Measurements from ENCODE around the gene RPS10.

RPS10 gene
- 6.2 to 9.8 (median 8.9) reads per million in 4 experiments for total RNA-seq

GRCh38 chr6:34425498-34426410, at the start of gene RPS10:
RPS10 (minus strand) TSS chr6:34426069; CDS start chr6:34425221, 848 bp downstream.
- peak; percentile 83 for DNase-seq

DNA sequence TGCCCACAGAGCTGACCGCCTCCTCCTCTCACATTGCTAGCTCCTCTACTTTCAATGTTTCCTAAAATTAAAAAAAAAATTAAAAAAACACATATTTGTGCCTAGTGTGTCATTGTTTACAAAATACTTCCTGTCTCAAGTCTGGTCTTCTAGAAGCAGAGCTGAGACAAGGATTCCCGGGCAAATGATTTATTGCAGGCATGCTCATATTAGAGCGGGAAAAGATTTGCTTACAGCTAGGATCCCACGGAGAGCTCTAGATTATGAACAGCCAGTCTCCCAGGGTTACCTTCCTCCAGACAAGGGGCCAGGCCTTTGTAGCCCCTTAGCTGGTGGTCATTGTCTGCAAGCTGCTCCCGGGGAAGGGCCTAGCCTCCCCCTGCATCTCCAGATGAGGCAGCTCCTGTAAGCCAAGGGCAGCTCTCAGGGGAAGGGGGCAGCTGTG, 49.4 kb upstream of the RPS10 start:
- no peak for DNase-seq

GRCh38 chr6:34474754-34475153, 48.9 kb upstream of the RPS10 start:
- no peak for DNase-seq

GRCh38 chr6:34473967-34474366, 48.1 kb upstream of the RPS10 start:
- no peak for DNase-seq

- no peak for DNase-seq
Measured at GRCh38 chr6:34472425-34472824, 46.6 kb upstream of the RPS10 start.

DNA sequence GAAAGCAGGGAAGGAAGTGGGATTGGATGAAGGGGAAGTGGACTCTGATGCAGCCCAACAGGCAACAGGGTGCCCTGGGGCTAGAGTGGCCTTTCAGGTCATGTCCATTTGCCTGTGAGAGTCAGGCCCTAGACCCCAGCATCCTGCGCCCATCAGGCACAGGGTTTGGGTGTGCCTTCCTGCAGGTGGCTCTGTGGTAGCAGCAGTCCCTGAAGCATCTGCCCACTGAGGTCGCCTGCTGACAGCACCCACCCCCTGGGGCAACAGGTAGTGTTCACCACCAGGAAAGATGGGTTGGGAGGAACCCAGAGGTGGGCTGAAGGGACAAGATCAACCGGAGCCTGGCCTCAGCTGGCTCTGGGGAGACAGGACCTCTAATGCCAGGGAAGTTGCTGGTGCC, 43.6 kb upstream of the RPS10 start:
- DNase-seq, result no peak

DNA sequence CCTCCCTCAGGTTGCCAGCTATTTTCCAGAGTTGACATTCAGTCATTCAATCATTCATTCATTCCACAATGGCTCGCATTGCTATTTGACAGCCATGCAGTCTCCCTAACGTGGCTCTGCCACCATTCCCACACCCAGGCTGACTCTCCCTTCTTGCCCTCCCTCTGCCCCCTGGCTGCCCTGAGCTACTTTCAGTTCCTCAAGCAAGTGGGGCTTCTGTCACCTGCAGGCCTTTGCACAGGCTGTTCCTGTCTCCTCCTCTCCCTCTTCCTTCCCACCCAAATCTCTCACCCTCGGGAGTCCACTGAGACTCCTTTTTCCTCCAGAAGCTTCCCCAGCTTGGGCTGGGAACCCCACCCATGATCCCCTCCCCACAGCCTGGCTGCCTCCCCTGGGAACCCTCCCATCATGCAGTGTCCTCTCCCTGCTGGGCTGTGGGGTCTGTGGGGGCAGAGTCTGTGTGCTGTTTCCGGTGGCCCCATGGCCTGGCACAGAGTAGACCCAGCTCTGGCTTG, 42.6 kb upstream of the RPS10 start:
- DNase-seq, result no peak

DNA sequence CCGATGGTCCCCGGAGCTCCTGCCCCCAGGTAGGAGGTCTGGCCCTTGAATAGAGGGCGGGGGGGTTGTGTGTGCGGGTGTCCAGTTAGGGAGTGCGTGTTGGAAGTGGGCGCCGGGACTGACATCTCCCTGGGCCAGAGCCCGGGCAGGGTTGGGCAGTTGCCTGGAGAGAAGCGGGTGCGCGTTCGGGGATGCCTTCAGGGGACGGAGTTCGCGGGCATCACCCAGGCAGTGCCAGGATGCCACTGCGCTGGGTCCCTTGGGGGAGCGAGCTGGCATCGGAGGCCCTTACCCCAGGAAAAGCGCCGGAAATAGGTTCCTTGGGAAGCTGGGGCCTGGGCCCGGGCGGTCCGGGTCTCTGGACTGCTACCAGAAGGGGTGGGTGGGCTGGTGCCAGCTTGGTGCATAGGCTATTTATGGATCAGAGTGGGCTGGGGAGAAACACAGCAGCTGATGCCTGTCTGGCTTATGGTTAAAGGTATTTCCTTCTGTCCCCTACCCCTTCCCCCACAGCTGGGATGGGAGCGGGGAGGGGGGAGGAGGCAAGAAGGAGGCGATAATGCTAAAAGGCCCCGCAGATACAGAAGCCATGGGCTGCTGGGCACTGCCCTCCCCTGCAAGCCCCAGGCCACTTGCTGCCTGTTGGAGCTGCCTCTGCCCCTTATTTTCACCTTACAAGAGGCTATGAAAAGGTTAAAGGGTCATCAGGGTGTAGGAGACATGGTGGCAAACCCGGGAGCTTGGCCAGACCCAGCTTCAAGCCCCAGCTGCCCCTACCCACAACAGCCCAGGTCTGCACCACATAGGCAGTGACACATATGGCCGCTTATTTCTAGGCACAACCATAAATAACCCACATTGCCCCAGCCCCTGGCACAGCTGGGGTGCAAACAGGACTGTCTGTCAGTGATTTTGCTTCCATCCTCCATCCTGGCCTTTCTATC, 40.6 kb upstream of the RPS10 start:
- no peak for DNase-seq

- no peak for DNase-seq
Measured at GRCh38 chr6:34465531-34466241, 39.8 kb upstream of the RPS10 start, which contains the start of gene PACSIN1. PACSIN1 (plus strand) TSS chr6:34466076; CDS start chr6:34526306, 60,230 bp downstream.

DNA sequence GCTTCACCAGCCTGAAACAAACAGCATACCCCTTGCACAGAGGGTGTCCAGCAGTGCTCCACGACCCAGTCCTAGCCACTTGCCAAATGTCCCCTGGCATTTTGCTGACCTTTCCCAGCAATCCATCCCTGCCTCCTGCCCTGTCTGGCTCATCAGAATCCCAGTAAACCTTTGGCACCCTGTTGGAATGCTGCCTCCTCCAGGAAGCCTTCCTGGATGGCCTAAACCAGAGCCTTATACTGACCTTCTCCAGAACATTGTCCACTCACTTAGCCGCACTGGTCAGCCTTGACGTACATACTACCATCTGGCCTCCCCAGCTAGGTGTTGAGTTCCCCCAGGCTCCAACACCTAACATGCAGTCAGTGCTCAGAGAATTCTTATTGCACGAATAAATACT, 38.0 kb upstream of the RPS10 start:
- DNase-seq, result no peak

GRCh38 chr6:34463299-34463698, 37.4 kb upstream of the RPS10 start:
- no peak for DNase-seq

DNA sequence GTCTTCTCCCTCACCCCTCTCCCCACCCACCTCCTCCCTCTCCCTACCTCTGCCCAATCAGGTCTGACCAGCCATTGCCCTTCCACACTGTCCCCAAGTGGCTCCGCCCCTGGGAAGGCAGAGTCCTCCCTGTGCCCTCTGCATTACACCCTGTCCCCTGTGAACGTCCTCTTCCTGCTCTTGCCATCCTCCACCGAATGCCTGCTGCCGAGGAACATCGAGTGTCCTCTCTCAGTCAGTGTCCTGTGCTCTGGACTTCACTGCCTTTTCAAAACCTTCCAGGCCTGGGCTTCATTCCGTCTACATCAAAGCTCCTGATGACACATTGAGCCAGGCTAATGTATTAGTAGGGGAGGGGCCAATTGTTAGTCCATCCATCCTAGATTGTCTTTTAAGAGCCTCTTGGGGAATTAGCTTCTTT, 36.7 kb upstream of the RPS10 start:
- no peak for DNase-seq

DNA sequence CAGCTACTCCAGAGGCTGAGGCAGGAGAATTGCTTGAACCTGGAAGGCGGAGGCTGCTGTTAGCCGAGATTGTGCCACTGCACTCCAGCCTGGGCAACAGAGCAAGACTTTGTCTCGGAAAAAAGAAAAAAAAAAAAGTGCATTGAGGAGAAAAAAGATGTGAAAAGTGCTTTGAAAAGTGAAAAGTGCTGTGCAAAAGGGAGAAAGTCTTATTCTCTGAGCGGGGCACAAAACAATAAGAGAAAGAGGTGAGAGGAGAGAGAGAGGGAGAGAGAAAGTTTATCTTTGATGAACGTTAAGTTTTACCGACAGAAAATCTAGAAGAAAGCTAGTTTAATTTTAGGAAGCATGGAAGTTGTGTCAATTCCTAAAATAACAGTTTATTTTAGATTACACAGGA, 36.1 kb upstream of the RPS10 start:
- DNase-seq, result no peak

DNA sequence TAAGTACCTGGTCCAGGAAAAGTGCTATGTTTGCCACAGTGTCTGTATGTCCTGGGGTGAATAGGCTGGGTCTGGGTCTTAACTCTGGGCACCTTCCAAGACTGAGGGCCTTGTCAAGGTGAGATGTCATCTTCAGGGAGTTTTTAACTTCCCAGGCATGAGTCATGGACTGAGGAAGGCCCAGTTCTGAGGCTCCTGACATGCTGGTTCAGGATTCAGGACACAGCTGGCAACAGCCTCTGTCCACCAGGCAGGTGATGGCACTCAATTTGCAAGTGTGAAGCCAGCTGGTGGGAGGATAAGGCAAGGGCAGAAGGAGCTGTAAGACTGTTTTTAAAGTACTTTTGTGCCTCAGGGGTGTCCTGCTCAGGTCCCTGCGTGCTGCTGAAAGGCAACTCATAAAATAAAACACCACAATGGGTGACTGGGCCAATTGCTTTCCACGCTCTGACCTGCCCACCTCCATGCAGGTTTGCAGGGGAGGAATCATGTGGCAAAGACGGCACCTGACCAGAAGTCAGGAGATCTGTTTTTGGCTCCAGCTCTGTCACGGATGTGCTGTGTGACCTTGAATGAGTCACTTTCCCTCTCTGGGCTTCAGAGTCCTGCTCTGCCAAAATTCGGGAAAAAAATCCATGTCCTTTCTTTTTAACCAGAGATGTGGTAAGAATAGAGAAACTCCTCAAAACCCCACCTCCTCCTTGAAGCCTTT, 35.1 kb upstream of the RPS10 start:
- no peak for DNase-seq

- DNase-seq, result no peak
Measured at GRCh38 chr6:34459899-34460593, 34.2 kb upstream of the RPS10 start.

DNA sequence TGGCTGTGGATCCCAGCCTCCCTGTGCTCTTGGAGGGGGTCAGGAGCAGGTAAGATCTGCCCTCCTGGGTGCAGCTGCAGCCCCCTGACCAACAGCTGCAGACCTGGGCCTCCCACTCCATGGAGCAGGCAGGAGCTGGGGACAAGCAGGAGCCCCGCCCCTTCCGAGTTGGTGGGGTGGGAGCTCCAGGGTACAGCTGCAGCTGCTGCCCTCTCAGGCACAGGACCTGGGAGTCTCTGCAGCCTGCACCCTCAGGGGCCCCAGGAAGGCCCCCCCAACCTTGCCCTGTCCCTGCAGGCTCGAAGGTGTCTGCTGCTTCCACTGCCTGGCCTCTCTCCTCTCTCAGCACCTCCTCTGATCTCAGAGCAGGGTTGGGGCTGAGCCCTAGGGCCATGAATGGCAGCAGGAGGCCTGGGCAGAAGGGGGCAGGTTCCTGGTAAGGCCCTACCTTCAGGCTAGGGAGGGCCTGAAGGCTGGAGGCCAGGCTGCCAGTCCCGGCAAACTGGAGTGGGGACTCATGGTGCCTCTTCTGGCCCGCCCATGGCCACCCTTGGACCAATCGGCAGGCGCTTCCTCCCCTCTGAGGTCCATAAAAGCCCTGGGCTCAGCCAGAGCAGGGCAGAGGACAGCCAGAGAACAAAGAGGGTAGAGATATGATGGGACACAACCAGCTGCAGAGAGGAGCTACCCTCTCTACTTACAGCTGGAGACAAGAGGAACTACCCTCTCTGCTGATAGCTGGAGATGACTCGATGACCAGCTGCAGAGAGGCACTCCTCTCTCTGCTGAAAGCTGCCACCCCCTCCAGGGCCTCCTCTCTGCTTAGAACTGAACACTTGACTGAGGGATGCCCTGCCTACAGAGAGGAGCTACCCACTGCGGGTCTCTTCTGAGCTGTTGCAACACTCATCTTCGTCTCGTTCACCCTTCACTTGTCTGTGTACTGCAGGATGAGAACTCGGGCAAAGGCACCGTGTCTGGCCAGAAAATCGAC, 32.2 kb upstream of the RPS10 start:
- no peak for DNase-seq

DNA sequence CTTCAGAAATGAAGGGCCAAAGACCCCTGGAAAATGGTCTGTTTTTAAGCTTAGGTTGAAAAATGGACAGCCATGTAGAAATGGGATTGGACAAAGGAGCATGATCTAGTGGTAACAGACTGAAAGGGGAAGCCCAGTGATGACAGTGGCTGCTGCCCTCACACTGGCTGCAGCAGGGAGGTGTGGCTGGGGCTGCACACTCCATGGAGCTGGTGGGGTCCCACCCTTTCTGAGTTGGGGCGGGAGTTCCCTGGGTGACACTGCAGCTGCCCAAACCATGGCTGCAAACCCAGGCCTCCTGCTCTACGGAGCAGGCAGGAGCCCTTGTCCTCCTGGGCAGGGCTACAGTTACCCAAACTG, 31.5 kb upstream of the RPS10 start:
- no peak for DNase-seq

DNA sequence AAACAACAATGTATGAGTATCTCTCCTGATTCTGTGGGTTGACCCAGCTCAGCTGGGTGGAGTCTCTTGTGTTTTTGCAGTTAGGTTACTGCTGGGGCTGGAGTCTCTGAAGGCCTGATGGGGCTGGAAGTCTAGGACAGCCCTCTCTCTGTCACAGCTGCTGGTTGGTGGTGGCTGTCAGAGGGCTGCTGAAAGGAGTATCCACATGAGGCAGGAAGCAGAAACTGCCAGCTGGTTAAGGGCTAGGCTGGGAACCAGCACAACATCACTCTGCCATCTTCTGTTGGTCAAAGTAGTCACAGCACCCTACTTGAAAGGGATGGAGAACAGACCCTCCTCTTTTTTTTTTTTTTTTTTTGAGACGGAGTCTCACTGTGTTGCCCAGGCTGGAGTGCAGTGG, 30.0 kb upstream of the RPS10 start:
- no peak for DNase-seq

DNA sequence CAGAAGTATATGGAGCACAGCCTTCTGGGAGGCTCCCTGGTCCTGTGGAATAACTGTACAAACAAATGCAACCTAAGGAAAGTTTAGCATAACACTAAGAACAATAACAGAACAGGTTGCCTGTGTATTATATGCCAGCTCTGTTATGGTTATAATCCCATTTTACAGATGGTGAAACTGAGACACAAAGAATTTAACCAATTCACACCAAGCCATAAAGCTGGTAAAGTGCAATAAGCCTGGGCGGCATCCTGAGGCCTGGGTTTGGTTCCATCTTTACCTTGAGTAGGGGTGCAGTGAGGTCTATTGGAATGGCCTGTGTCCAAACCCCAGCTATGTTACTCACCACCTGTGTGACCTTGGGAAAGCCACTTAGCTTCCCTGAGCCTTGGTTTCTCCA, 25.3 kb upstream of the RPS10 start:
- no peak for DNase-seq

GRCh38 chr6:34447910-34448309, 22.0 kb upstream of the RPS10 start:
- no peak for DNase-seq

Data from effector CD8-positive, alpha-beta T cell (primary cell).